HG03469 (cell line): ENCODE data around the gene C19orf67.

Experiments
- ATAC-seq: cut with Tn5 transposase; IDR thresholded peaks from one replicate; pipeline ENCODE4 v1.9.1; 2021; ENCODE audit warnings: mild to moderate bottlenecking, moderate library complexity, moderate number of reproducible peaks; ENCODE audit not compliant: unreplicated experiment

The C19orf67 gene

GRCh38 chr19:14085309-14085995 is at the start of gene C19orf67:
Gene C19orf67, minus strand, starts transcription at chr19:14085783. Its CDS starts 156 bp downstream, at chr19:14085627.
- ATAC-seq: no peak

- no peak for ATAC-seq
Measured at GRCh38 chr19:14135355-14135754, 49.8 kb upstream of the C19orf67 start.

GRCh38 chr19:14127929-14128509 is 42.4 kb upstream of the C19orf67 start:
- no peak for ATAC-seq

- no peak for ATAC-seq
Measured at GRCh38 chr19:14127176-14127575, 41.6 kb upstream of the C19orf67 start.

- no peak for ATAC-seq
Measured at GRCh38 chr19:14122924-14123323, 37.3 kb upstream of the C19orf67 start.

- no peak for ATAC-seq
Measured at GRCh38 chr19:14120497-14120780, 34.9 kb upstream of the C19orf67 start.

- ATAC-seq: no peak
Measured at GRCh38 chr19:14119644-14120496, 34.3 kb upstream of the C19orf67 start.

GRCh38 chr19:14119146-14119545 is 33.6 kb upstream of the C19orf67 start:
- ATAC-seq: no peak

GRCh38 chr19:14118165-14119051 is 32.8 kb upstream of the C19orf67 start:
- ATAC-seq: no peak

- ATAC-seq: peak; percentile 75
Measured at GRCh38 chr19:14117668-14118164, 32.1 kb upstream of the C19orf67 start, which contains the start of gene PRKACA. Gene PRKACA, minus strand, starts transcription at chr19:14117762. Its CDS starts 215 bp downstream, at chr19:14117547.

GRCh38 chr19:14116918-14117578 is 31.5 kb upstream of the C19orf67 start:
- ATAC-seq: no peak

GRCh38 chr19:14116525-14116917 is 30.9 kb upstream of the C19orf67 start:
- ATAC-seq: no peak

GRCh38 chr19:14115756-14116155 is 30.2 kb upstream of the C19orf67 start:
- ATAC-seq: no peak

- ATAC-seq: no peak
Measured at GRCh38 chr19:14114854-14115253, 29.3 kb upstream of the C19orf67 start.

GRCh38 chr19:14114439-14114838 is 28.9 kb upstream of the C19orf67 start:
- ATAC-seq: no peak

GRCh38 chr19:14113762-14114414 is 28.3 kb upstream of the C19orf67 start:
- no peak for ATAC-seq

GRCh38 chr19:14112809-14113385 is 27.3 kb upstream of the C19orf67 start:
- ATAC-seq: no peak

- no peak for ATAC-seq
Measured at GRCh38 chr19:14112051-14112808, 26.6 kb upstream of the C19orf67 start.

GRCh38 chr19:14111486-14111885 is 25.9 kb upstream of the C19orf67 start:
- ATAC-seq: no peak
